IPS-11a (cell line): Measurements from ENCODE around the gene ERC1.

Experiments
- H3K4me3 ChIP-seq: one replicate; pipeline ENCODE4 v1.5.1; 2013; ENCODE audit warnings: low read depth, low read length, control low read depth

ERC1 gene

GRCh38 chr12:1501695-1502378 is 510.8 kb downstream of the ERC1 start:
- no peak overlapping the region for H3K4me3 ChIP-seq

DNA sequence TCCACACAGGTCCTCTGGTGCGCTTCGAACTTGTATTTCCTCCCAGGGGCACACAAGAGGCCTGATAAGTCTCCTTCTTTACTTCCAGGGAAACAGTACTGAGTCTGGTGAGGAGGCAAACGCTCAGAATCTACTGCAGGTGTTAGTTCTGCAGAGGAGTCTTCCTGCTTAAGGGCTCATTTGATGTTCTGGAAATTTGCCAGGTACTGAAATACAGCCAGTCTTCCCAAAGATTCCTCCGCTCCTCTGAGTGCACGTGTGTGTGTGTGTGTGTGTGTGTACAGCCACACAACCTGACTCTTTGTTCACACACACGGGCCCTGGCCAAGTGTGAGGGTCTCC is 511.3 kb downstream of the ERC1 start:
- H3K4me3 ChIP-seq: no peak overlapping the region

DNA sequence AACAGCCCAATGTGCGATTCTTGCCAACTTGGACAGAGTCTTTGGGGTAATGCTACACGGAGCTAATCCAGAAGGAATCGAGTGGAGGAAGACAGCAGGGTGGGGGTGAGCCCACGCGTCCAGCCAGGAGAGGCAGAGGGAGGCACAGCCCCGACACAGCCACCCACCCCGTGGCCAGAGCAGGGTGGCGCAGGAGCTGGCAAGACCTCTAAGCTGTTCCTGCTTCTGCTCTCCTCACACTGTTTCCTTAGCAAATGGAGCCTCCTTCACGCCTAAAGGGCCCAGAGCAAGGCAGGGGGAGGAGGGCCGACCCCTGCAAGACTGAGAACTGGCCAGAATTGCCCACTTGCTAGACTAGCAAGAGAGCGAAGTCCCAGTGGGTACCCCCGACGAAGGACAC is 511.8 kb downstream of the ERC1 start:
- H3K4me3 ChIP-seq: no peak overlapping the region

GRCh38 chr12:1503281-1503711 is 512.3 kb downstream of the ERC1 start:
- H3K4me3 ChIP-seq: no peak overlapping the region

DNA sequence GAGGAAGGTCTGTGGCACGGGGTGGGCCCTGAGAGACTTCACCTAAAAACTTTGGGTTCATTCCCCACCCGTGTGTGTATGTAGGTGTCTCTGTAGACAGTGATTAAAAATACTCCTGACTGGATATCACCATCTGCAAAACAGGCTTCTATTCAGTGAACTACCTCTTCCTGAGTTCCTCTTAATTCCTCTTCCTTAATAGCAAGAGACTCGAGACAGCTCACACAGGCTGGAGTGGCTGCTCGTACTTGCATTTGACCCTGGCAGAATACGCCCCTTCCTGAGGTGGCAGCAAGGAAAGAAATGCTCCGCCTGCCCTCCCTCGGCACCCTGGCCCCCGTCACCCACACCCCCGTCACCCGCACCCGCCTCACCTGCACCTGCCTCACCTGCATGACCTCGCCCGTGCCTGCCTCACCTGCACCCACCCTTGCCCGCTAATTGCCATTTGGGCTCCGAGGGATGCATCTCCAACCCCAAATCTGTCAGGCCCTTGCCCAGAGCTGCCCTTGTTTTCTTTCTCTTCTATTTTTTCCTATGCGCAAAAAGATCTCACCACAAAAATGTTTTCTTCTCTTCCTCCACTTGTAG is 513.4 kb downstream of the ERC1 start:
- no peak overlapping the region for H3K4me3 ChIP-seq

DNA sequence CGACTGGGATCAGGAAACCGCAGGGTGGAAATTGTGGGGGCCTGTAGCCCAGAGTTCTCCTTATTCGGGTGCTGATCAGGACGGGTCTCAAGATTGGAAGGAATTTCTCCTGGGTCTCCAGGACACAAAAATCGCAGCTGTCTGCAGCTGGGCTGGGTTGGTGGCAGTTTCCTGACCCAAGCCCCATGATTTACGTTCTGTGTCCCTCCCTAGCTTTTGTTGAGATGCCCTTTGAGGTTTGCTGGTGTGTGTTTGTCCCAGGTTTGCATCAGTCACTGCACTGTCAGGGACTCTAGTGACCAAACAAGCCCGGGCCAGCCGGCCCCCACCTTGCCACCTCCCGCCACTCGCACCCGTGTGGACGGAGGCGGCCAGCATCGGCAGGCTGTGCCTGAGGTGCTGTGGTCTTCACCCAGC is 513.9 kb downstream of the ERC1 start:
- no peak overlapping the region for H3K4me3 ChIP-seq

GRCh38 chr12:1505576-1505975 is 514.6 kb downstream of the ERC1 start:
- no peak overlapping the region for H3K4me3 ChIP-seq

GRCh38 chr12:1507308-1507707 is 516.3 kb downstream of the ERC1 start:
- H3K4me3 ChIP-seq: no peak overlapping the region

DNA sequence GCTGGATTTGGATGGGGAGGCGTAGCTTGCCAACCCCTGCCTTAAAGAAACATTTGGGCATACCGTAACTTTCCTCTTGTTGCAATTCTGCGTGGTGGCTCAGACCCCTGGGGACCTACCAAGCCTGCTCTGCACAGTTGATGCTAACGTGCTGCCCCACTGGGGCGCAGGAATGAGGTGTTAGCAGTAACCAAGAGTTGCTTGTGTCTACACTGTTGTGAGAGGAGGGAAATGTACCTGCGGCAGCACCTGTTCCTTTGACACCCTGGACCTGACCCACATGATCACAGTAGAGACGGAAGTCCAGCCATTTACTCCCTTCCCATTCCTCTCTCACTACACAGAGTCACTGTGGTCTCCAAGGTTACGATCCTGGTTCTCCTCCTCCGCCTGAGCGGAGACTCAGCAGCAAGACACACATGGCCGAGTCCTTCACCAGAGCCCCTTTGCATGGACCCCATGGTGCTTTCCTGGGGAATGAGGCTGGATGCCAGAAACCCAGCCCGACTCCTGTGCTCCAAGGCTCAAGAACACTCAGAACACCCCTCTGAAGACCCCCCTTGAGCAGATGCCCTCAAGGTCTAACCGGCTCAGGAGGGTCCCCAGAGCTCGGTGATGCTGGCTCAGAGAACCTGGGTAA is 518.5 kb downstream of the ERC1 start:
- no peak overlapping the region for H3K4me3 ChIP-seq

- no peak overlapping the region for H3K4me3 ChIP-seq
These were observed 519.2 kb downstream of the ERC1 start for GRCh38 chr12:1510056-1510812.

DNA sequence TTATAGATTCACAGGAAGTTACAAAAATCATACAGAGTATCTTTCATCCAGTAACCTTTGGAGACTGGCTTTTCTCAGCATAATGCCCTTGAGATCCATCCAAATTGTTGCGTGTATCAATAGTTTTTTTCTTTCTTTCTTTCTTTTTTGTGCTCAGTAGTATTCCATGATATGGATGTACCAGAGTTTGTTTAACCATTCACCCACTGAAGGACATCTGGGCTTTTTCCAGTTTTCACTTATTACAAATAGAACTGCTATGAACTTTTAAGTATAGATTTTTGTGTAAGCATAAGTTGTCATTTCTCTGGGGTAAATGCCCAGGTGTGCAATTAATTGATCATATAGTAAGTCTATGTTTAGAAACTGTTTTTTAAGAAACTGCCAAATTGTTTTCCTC is 524.0 kb downstream of the ERC1 start:
- H3K4me3 ChIP-seq: no peak overlapping the region

GRCh38 chr12:1515428-1515827 is 524.4 kb downstream of the ERC1 start:
- no peak overlapping the region for H3K4me3 ChIP-seq

DNA sequence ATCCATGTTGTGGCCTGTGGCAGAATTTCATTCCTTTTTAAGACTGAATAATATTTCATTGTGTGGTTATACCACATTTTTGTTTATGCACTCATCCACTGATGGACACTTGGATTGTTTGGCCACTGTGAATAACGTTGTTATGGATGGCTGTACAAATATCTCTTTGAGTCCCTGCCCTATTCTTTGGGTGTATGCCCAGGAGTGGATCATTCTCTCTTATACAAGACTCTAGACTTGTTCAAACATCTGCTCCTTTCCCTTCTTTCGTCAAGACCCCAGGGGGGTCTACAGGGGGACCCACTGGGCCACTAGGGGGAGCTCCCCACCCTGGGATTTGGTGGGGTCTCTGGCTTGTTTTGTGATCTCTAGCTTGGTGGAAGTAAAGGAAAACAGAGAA is 526.0 kb downstream of the ERC1 start:
- H3K4me3 ChIP-seq: no peak overlapping the region

DNA sequence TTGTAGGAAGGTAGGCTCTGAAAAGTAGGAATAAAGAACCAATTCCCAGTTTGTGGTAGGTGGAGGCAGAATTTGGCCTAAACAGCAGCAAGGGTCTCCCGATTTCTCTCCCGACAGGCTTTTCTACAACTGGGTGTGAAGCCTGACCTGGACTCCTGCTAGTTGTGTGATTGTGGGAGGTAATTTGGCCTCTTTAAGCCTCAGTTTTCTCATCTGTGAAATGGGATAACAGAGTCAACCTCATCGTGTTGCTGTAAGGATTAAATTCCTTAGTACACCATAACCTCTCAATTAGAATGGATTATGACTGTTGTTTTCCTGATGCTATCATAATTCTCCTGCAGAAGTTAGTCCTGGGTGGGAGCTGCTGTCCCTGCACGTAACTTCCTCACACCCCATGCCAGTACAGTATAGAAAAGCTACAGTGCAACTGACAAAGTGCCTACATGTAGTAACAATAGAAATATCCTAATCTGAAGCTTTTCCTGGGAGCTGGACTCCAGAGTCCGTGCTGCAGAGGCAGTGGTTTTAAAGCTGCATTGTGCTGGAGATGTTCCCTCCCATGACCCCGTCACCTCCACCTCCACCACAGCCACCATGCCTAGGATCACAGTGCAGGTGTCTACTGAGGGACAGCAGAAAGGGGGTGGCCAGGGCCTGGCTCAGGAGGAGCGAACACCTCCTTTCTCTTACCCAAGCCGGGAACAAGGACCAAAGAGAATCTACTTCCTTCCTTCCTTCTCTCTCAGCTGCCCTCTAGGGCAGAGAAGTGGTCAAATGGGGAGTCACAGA is 526.9 kb downstream of the ERC1 start:
- H3K4me3 ChIP-seq: no peak overlapping the region

DNA sequence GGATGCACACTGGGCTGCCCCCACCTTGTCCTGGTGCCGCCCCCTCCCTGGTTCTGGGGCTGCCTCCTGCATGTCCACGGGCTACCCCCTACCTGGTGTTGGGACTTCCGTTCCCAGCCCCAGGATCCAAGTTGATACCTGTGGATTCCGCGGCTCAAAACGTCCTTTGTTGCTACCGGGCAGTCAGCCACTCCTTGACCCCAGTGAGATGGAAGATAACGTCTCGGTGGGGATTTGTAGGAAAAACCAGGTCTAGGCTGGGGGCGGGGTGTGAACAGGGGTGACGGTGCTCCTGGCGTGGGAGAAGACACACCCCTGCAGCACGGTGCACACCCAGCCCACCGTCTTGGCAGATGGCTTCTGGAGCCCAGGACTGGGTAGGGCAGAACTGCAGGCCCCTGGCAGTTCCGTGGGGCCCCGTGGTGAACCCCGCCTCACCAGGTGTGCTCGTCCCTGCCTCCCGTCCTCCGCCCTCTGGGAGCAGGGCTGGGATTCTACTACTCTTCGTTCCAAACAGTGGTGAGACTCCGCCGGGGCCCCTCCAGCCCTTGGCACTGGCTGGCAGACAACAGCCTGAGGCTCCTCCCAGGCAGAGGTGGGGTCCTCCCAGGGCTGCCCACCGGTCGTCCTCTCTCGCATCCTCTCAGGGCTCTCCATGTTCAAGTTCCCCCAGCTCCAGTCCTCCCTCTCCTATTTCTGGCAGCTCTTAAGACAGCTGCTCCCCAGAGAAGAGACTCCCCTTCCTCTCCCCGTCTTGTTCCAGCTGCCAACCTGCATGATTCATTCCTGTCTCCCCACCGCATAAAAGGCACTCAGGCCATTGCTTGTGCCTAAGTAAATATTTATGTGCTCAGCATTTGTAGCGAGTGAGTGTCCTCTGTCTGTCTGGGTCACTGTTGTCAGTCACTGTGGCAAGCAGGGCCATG is 527.8 kb downstream of the ERC1 start:
- no peak overlapping the region for H3K4me3 ChIP-seq

GRCh38 chr12:1519642-1520041 is 528.6 kb downstream of the ERC1 start:
- no peak overlapping the region for H3K4me3 ChIP-seq

- no peak overlapping the region for H3K4me3 ChIP-seq
These were observed 532.0 kb downstream of the ERC1 start for GRCh38 chr12:1523046-1523445.

DNA sequence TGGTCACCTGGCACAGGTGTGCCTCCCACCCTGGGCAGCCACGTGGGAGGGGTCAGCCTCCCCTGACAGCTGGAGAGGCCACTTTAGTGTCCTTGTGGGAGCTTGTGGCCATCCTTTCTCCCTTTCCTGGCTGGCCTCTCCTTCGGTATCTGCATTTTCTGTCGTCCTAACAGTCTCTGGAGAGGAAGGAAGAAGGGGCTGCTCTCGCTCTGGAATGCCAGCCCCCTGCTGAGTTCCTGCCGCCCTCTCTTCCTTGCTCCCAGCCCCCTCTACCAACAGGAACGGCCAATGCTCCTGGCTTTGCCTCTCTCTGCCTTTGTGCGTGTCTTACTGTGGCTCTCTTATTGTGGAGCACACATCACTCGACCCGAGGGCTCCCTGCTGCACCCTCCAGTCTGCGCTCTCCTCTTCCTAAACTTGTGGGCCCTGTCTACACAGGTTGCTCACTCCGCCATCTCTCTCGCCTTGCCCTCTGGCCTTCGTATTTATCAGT is 532.6 kb downstream of the ERC1 start:
- no peak overlapping the region for H3K4me3 ChIP-seq

- no peak overlapping the region for H3K4me3 ChIP-seq
These were observed 534.8 kb downstream of the ERC1 start for GRCh38 chr12:1525858-1526257.

- no peak overlapping the region for H3K4me3 ChIP-seq
These were observed 536.8 kb downstream of the ERC1 start for GRCh38 chr12:1527789-1528188.
